NCI-H345 (cell line): ENCODE data around the gene HLA-B.
"Not testable (repeated sequence)": the region's sequence is repeated elsewhere in the genome, so short reads cannot be mapped to it uniquely, and the experiment has no call there.

Experiments used
- DNase-seq: peaks from one replicate; lab custom pipeline; 2025; lab: John Stamatoyannopoulos, UW

Gene HLA-B

GRCh38 chr6:31356946-31357466, at the start of gene HLA-B:
Gene HLA-B (minus strand): TSS chr6:31357179. CDS start chr6:31357158, 21 bp downstream.
- peak; percentile 6 for DNase-seq

DNA sequence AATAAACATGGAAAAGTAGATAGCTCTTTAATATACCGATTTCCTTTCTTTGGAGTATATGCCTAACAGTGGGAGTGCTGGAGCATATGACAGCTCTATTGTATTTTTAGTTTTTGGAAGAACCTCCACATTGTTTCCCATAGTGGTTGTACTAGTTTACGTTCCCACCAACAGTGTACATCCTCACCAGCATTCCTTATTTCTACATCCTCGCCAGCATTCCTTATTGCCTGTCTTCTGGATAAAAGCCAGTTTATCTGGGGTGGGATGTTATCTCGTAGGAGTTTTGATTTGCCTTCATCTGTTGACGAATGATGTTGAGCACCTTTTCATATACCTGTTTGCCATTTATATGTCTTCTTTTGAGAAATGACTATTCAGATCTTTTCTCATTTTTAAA, 49.0 kb upstream of the HLA-B start:
- no peak for DNase-seq

GRCh38 chr6:31404061-31404364, 47.0 kb upstream of the HLA-B start:
- not testable (repeated sequence) for DNase-seq

- DNase-seq, result peak; percentile 3
Observed at GRCh38 chr6:31403283-31404060, 46.5 kb upstream of the HLA-B start, which contains the start of gene MICA. Gene MICA (plus strand): TSS chr6:31403595. CDS start chr6:31403633, 38 bp downstream.

DNA sequence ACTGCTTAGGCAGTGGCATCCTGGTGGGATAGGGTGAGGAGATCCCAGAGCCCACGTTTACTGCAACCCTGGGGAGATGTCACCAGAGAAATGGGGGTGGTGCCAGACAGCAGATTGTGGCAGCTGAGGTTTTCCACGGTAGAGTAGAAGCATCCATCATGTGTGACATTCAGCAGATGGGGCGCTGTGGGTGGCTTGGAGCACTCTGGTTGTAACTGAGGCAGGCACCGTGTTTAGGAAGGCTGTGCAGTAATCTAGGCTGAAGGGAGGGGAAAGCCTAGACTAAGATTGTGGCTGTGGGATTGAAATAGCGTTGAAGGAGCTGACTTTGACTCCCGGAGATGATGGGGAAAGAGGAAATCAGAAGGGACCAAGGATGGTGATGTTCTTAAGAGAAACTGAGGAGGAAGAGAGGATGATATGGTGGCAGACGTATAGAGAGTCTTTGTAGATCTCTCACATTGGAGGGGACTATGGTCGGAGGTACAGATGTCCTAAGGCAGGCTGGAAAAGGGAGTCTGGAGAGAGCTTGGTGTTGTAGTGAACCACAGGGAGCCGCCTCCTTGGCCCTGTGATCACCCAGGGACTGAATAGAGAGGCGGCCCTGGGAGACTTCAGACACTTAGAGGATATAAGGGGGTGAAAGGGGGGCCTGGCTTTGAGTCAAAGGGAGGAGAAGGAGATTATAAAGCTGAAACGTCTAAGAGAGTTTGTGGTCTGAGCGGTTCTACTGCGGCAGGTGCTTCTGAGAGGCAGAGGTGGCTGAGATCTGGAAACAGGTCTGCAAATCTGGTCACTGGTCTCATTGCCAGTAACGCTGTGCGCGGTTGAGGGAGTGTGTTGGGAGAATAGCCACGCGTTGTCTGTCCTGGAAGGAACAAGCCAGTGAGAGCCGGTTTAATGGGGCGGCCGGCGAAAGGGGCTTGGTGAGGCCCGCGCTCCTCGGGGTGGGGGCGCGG, 45.6 kb upstream of the HLA-B start:
- no peak for DNase-seq

DNA sequence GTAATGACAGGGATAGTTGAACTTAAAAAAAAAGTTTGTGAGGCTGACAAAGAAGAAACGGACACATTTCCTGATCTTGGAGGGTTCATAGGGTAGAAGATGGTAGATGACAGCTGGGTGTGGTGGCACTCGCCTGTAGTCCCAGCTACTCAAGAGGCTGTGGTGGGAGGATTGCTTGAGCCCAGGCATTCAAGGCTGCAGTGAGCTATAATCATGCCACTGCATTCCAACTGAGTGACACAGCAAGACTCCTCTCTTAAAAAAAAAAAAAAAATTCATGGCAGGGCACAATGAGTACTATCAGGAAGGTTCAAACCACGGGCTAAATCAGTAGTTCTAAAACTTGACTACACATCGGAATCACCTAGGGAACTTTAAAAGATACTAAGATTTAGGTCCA, 44.4 kb upstream of the HLA-B start:
- no peak for DNase-seq

- DNase-seq, result no peak
Observed at GRCh38 chr6:31400467-31401289, 43.7 kb upstream of the HLA-B start.

DNA sequence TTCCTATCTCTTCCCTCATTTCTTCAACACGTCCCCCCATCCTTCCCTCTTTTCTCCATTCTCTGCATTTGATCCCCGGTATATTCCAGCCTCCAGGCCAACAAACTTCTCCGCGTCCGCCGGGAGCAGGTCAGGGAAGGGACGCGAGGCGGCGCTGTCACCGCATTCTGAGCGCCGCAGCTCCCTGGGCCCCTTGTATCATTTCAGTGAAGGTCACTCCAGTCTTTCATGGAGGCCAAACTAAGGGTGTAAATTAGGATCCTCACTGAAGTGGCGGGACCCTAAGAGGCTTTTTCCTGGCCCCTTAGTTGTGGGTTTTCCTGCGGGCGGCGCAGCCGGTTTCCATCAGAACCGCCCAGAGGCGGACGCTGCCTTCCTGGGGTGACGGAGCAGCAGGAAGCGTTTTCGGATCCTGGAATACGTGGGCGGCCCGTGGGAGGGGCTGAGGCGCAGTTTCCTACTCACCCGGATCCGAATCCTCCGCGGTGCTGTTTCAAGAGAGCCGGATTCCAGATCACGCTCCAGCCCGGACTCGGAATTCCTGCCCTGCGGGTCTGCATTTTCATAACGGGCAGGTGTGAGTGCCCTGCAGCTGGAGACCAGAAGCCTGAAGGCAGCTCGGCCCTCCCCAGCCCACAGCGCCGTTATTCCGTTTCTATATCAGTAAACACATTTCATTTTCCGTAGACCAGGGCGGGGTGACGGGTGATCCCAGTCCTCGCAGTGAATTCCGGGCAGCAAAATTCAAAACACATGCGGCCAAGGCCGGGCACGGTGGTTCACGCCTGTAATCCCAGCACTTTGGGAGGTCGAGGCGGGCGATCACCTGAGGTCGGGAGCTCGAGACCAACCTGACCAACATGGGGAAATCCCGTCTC, 42.8 kb upstream of the HLA-B start:
- no peak for DNase-seq

- peak; percentile 14 for DNase-seq
Observed at GRCh38 chr6:31397901-31398525, 41.0 kb upstream of the HLA-B start.

DNA sequence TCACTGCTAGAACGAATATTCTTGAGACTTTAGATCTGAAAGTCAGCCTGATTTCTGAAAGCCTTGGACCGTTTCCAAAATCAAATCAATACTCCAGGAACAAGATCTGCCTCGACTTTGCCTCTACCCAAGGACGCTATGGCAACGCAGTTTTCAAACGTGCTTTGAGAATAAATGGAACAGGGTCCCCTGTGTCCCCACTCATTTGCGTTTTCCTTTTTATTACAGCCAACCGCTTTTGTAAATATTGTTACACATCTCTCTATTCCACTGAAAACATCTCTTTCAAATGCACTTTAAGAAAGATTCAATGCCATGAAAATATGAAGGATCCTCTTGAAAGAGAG, 40.1 kb upstream of the HLA-B start:
- DNase-seq, result not testable (repeated sequence)

DNA sequence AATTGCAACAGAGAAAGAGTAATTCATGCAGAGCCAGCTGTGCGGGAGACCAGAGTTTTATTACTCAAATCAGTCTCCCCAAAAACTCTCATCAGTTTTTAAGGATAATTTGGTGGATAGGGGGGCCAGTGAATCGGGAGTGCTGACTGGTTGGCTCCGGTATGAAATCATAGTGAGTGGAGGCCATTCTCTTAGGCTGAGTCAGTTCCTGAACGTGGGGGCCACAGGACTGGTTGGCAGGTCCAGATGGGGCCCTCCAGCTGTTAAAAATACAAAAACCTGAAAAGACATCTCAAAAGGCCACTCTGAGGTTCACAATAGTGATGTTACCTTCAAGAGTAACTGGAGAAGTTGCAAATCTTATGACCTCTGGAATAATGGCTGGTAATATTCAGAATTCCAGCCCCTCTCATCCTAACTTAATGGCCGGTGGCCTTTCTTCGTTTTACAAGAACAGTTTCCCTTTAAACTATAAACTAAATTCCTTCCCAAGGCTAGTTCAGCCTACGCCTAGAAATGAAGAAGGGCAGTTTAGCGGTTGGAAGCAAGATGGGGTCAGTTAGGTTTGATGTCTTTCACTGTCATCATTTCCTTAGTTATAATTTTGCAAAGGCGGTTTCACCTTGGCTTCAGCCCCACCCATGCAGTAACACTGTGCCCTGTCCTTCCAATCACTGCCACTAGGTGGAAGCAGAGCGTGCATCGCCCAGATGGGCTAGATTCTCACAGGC, 39.6 kb upstream of the HLA-B start:
- DNase-seq, result peak; percentile 84

- DNase-seq, result no peak
Observed at GRCh38 chr6:31395832-31396231, 38.9 kb upstream of the HLA-B start.

GRCh38 chr6:31394381-31394780, 37.4 kb upstream of the HLA-B start:
- no peak for DNase-seq

DNA sequence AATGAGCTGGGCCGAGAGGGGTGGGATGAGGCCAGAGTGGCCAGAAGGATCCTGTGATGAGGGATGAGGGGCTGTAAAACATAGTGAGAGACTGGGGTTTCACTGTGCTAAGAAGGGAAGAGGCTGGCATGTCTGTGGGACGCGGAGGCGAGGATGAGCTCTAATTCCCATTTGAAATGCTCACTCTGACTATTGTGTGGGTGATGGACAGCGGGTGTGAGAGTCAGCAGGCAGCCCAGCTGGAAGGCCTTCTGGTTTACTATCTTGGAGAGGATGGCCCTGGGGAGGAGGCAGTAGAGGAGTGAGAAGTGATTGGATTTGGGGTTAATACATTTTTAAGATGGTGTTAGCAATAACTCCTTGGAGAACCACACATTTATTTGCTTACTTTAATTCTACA, 37.0 kb upstream of the HLA-B start:
- DNase-seq, result no peak

GRCh38 chr6:31389802-31390132, 32.8 kb upstream of the HLA-B start:
- not testable (repeated sequence) for DNase-seq

DNA sequence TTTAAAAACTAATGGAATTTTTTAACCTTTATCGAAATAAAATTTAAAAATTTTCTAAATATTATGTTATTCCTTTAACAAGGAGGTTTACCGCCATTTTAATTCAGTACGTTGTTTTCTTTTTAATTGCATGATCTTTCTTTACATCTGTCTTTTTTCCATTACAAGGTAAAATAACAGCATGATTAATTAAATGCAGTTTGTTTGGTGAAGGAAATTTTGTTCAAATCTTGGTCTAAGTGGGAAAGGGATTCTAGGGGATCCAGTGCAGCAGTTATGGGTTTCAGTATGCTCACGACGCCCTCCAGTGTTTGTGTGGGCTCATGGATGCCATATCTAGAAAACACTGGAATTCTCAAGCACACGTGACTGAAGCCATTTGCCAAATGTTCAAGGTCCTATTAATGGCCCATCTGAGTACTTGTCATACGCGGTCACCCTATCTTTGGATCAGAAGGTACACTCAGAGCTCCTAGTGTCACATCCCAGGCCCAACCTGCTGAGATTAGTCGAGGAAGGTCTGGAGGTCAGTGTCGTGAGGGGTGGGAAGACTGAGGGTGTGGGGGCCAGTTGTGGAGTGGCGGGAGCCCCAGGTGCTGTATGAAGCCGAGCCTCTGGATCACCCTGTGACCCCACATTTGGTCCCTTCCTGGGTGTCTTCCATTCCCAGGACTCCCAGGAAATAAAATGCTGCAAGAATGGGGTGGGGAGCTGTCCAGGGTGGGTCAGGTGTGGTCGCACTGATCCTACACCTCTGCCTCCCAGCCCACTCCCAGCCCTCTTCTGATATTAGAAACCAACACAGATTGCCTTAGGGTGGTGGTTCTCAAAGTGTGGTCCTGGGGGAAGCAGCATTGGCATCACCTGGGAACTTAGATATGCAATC, 32.2 kb upstream of the HLA-B start:
- DNase-seq, result not testable (repeated sequence)

GRCh38 chr6:31386977-31387376, 30.0 kb upstream of the HLA-B start:
- no peak for DNase-seq

DNA sequence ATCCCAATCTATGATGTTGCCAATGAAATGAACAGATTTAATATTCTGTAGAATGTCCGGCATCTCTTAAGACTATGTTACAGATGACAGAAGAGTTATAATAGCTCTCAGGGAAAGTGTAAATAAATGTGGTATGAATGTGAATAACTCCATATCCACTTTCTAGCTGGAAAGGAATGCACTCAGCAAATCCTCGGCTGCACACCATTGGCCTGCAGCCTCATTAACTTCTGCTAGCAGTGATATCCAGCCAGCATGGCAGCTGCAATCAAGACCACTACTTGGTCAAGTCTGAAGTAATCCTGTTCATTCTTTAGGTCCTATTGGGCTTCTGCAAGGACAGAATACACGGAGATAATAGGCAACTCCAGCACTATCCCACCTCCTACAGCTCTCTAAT, 29.1 kb upstream of the HLA-B start:
- DNase-seq, result no peak

DNA sequence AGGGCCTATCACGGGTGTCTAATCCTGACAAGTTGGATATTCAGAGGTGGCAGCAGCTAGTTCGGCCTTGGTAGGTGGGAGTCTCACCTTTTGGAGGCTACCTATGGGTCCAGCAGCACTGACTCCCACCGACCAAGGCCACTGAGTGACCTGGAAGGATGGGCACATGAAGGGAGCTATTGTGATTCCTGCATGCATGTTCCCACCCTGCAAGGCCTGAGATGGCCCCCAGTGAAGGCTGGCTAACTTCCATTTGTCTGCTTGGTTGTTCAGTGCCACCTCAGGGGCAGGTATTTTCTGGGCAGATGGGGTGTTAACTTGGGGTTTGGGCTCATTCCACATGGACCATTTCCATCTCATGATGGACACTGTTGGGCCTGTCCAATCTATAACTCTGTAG, 28.1 kb upstream of the HLA-B start:
- DNase-seq, result no peak
